Measurements from ENCODE around the gene COQ7.

COQ7 gene

DNA sequence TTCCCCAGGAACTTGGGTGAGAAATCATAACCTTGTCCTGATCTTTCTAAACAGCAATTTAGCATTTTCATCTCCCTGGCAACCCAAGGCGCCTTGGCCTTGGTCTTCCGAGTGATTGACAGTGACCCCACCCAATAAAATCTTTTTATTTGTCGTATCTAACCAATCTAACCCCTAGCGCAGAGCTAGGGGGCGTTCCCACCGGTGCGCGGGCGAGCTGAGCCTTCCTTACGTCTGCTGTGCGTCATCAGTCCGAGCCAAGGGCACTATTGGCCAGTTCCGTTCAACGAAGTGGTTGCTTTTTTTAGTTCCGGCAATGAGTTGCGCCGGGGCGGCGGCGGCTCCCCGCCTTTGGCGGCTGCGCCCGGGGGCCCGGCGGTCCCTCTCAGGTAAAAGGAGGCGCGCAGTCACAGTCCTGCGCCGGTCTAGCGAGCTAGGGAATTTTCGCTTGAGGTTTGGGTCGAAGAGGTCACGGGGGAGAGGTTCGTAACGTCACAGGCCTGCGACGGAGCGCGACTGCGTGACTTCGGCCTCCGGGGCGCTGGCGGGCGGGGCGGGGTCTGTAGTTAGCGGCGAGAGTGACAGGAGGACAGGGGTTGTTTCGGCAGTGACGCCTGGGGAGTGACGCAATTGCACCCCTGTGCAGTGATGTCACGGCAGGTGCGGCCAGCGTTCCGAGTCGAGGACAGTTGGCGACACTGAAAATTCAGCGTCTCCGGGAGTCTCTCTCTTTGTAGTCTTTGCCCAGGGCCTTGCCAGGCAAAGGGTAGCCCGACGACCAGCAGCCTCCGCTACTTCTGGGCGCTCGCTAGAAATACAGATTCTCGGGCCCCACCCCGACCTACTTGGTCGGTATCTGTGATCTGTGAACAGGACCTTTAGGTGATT is at the start of gene COQ7:
TSS of gene COQ7 (plus strand) at position 266 of the 888 bp plus-strand sequence. CDS start at position 317, 51 bp downstream.
- peak; percentile 99 for DNase-seq

DNA sequence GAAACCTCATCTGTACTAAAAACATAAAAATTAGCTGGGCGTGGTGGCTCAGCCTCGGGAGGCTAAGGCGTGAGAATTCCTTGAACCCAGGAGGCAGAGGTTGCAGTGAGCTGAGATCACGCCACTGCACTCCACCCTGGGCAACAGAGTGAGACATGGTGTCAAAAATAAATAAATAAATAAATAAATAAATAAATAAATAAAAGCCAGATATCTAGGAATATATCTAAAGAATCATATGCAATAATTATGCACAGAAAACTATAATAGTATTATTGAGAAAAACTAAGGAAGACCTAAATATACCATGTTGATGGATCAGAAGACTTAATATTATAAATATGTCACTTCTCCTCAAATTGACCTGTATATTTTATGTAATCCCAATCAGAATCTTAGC is 46.7 kb upstream of the COQ7 start:
- DNase-seq = no peak

DNA sequence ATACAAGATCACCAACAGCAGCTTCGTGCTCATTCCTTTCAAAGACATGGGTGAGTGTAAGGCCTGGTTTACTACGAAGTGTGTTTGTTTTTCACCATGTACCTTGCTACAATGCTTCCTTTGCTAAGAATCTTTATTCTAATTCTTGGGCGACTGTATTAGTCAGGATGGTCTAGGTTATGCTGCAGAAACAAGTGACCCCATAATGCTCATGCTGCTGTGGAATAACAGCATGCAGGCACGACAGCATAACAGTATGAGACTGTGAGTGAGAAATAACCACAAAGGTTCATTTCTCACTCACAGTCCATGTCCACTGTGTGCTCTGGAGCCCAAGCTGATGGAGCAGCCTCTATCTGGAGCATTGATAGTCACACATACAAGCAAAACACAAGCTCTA is 45.7 kb upstream of the COQ7 start:
- no peak for DNase-seq

DNA sequence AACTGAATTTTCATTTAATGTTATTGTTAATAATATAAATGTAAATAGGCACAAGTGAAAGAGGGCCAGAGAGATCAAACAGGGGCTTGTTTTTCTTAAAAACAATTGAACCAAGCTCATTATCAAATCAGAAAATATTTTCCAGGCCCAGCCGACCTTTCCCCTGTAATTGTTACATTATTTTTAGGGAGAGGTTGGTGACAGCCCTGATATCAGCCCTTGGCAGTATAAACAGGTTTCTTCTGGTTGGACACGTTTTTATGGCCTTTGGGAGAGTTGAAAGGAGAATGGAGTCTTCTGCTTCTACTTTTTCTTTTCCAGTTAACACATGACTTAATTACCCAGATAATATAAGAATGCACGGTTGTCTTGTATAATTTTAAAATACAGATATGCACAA is 40.0 kb upstream of the COQ7 start:
- DNase-seq = no peak

DNA sequence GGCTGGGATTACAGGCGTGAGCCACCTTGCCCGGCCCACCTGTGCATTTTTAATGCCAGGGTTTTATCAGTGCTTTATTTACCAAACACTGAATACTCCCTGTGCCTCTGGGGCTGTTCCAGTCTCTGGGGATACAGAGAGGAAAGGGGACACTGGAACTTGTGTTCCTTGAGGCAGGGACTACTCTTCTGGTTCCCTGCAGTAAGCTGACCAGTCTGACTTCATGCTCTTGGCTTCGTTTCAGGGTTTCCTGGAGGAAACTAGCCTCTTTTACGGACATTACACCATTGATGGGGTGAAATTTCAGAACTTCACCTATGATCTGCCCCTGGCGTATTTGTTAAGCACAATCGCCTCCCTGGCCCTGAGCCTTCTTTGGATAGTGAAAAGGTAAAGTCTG is 37.4 kb upstream of the COQ7 start:
- DNase-seq = no peak

DNA sequence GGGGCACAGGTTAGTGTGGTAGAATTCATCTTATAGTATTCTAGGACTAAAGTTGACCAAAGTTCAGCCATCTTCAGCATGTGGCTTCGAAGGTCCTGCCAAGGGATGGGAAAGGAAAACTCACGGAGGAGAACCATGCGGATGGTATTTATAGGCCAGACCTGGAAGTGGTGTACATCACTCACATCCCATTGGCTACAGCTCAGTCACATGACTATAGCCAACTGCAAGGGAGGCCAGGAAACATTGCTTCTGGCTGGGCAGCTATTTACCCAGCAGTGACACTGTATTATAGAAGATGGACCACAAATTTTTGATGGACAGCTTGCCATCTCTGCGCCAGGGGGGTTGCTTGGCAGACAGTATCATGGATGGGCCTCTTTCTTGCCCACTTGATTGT is 35.7 kb upstream of the COQ7 start:
- DNase-seq = no peak

DNA sequence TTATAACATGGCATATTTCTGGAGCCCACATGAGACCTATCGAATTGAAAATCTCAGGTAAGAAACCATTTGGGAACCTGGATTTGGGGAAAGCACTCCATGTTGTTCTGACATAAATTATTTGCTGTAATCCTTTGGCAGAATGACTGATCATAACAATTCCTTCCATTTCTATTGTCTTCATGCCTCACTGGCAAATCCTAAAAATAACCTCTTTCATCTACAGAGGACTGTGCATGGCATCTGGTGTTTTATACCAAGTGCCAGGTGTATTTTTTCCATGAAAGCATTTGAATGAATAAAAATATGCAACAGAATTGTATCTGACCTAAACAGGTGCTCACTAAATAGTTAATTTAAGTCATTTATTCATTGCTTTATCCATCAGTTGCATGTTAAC is 33.7 kb upstream of the COQ7 start:
- no peak for DNase-seq

DNA sequence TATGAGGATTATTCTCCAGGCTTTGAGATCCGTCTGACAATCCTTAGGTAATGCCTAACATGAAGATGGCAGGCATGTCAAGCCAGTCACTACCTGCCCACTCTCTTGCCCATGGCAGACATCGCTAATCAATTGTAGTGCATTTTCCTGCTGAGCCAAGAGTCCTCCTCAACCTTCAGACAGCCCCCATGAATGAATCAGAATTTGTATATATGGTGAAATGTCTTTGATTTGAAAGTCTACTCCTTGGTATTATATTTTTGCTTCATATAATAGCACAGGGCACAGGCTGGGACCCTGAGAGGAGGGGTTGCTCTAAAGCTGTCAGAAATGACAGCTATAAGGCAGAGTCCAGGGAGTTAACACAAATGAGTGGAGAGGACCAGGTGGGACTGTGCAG is 27.0 kb upstream of the COQ7 start:
- DNase-seq = no peak

DNA sequence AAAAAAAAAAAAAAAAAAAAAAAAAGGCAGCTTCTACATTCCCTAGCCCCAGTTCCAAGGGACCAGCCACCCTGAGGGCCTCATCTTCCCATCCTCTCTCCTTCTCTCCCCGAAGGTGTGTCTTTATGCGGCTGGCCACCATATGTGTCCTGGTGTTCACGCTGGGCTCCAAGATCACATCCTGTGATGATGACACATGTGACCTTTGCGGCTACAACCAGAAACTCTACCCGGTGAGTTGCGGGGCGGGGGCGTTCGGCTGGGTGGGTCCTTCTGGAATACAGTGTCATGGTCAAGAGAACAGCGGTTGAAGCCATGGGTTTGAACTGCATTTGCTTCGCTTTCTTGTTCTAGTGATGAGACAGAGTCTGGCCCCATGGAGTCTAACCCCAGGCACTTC is 22.6 kb upstream of the COQ7 start:
- DNase-seq = no peak

DNA sequence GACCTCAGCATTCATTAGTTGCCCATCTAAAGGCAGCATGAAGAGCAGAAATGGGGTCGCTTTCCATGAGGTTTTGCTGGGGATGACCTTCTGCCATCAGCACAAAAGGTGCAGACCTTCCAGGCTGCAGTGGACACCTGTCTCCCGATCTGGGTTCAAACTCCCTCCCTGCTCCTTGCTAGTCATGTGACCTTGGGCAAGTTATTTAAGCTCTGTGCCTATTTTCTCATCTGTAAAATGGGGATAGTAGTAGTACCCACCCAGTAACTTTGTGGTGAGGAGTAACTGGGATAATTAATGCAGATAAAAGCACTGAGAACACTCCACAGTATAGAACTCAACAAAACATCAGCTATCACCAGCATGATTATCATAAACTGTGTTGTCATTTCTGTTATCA is 21.4 kb upstream of the COQ7 start:
- DNase-seq = no peak

DNA sequence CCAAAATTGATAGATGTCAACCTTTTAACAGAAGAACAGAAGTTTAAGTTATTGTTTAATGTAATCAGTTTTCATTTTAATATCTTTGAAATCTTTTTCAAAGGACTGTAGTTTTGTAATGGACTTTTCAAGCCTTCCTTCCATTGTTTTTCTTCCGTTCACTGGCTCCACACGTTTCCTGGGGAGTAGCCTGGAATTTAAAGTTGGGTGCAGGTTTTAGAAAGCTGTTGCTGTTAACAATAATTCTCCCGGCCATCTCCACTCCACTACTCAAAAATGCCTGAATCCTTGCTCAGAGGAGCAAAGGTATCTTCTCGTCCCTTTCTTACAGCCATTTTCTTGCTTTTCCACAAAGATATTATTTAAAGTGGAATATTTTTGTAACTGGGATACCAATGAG is 4.7 kb upstream of the COQ7 start:
- no peak for DNase-seq

DNA sequence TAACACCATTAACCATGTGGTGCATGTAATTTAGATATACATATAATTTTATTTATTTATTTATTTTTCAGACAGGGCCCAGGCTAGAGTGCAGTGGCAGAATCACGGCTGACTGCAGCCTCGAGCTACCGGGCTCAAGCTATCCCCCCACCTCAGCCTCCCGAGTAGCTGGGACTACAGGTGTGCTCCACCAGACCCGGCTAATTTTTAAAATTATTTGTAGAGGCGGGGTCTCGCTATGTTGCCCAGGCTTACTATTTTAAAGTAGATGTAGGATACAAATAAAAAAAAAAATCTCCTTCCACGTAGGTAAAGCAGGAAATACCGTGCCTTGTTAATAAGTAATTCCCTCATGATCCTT is 446 bp upstream of the COQ7 start:
- no peak for DNase-seq

DNA sequence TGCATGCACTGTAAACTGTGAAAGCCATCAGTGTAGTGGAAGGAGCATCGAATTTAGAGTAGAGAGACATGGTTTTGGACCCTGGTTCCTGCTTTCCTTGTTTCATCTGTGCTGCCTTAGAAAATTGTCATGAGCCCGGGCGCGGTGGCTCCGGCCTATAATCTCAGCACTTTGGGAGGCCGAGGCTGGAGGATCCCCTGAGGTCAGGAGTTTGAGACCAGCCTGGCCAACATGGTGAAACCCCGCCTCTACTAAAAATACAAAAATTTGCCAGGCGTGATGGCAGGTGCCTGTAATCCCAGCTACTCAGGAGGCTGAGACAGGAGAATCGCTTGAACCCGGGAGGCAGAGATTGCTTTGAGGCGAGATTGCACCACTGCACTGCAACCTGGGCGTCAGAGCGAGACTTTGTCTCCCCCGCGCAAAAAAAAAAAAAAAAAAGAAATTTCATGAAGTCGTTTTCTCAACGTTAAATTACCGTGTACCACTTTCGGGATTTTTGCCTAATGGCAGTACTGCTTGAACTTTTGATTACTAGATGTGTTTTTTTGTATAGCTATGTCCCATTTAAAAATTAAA is 912 bp downstream of the COQ7 start:
- no peak for DNase-seq

DNA sequence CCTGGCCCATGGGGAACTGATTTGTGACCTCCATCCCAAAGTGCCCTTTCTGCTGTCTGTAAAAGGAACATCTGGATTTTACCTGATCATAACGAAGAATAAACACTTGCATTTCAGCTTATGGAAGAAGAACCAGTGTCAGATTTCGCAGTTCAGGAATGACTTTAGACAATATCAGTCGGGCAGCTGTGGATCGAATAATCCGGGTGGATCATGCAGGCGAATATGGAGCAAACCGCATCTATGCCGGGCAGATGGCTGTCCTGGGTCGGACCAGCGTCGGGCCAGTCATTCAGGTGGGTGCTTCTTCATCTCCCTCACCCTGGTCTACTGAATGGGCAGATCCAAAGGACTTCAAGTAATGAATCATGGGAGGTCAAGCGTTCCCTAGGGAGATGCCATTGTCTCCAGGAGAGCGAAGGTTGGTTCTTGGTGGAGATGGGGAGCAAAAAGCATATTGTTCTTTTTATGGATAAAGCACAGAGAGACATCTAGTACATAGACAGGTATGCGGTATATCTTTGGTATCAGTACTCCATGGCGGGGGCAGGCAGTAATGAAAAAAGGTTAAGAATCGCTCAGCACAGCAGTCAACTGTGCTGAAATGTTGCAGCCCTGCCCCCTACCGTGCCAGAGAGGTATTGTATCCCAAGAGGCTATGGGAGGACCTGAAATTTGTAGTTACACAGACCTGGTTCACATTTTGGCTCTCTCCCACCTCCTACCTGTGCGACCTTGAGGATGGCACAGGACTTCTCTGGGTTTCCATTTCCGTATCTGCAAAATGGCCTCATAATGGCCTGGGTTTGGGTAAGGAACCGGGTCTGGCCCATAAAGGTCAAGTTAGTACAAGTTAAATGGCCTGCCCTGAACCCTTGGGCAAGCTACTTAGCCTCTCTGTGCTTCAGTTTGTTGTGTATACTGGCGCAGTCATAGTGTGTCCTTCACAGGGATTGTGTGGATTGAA is 4.7 kb downstream of the COQ7 start:
- DNase-seq = peak; percentile 78

DNA sequence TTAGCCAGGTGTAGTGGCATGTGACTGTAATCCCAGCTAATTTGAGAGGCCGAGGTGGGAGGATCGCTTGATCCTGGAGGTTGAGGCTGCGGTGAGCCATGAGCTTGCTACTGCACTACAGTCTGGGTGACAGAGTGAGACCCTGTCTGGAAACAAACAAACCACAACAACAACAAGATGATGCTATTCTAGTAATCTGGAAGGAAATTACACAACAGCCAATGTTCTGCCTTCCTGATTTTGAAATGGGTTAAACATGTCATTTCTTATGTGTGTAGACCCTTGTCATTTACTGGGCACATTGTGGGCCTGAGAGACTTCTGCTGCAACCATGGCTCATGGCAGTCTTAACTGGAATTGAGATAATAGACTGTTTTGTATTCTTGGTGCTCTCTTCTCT is 5.9 kb downstream of the COQ7 start:
- no peak for DNase-seq

DNA sequence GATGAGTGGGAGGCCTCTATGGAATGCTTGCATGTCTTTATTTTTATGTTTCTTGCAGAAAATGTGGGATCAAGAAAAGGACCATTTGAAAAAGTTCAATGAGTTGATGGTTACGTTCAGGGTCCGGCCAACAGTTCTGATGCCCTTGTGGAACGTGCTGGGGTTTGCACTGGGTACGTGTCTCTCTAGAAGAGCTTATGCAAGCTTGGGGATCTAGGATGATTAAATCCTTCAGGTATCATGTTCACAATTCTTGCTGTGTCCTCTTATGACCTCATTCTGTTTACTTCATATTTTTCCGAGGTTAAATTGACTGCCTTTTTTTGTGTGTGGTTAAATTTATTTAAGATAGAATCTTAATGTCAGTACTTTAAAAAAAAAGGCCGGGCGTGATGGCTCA is 6.4 kb downstream of the COQ7 start:
- no peak for DNase-seq

DNA sequence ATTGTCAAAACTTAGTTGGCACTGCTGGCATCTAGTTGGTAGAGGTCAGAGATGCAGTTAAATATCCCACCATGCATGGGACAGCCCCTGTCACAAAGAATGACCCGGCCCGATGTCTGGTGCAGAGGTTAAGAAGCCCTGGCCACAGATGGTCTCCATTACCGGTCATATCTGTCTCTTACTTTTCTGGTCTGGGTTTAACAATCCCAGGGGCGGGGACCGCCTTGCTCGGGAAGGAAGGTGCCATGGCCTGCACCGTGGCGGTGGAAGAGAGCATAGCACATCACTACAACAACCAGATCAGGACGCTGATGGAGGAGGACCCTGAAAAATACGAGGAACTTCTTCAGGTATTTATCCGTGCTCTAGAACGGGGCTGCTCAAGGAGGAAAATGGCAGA is 8.1 kb downstream of the COQ7 start:
- no peak for DNase-seq

DNA sequence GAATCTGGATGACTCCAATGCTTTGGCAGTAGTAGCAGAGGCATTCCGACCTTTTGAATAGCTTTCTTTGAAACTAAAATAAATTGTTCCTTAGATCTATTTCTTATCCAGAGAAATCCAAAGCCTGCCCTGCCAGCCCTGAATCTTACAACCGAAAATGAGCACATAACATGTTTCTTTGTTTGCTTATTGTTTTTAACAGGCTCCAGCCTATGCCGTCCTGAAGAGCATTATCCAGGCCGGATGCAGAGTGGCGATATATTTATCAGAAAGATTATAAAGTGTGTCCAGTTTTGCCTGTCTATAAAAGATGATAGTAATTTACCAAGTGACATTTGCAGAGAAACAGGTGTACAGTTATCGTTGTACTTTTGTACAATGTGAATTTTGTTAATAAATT is 10.5 kb downstream of the COQ7 start:
- DNase-seq = no peak

DNA sequence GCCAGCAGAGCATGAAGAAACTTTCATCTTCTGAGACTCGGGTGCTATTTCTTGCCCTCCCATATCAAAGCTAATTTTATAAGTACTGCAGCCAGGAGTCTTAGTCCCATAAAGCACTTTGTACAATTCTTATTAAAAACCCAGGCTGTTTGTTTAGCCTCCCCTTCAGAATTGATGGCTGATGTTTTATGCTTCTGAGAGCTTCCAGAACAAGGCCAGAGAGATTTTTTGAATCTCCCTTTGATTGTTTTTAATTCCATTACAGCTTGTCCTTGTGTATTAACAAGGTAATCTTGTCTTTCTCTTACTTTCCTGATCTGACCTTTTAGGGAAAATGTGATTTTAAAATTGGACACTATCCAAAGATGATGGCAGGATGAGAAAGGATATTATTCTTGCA is 16.3 kb downstream of the COQ7 start:
- DNase-seq = no peak

DNA sequence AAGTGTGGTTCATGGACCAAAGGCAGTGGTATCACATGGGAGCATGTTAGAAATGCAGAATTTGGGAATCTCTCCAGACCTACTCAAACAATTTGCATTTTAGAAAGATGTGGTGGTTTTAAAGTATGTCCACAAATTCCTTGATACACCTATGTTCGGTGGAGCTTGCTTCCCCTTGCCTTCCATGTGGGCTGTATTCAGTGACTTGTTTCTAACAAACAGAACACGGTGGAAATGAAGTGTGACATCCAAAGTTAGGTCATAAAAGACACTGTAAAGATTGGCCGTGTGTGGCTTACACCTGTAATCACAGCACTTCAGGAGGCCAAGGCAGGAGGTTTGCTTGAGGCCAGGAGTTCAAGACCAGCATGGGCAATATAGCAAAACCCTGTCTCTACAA is 16.7 kb downstream of the COQ7 start:
- DNase-seq = no peak

DNA sequence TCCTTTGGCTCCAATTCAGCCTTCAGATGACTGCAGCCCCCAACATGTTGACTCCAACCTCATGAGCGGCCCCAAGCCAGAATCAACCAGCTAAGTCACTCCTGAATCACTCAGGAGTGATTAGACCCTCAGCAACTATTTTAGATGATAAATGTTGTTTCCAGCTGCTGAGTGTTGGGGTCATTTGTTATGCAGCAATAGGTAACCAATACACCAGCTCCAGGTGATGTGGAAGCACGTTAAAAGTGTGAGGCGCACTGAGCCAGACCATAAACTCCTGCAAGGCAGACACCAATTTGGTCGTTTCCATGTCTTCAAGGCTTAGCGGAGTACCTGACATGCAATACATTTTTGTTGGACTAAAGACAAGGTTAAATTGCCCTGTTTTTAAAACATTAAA is 17.5 kb downstream of the COQ7 start:
- no peak for DNase-seq

DNA sequence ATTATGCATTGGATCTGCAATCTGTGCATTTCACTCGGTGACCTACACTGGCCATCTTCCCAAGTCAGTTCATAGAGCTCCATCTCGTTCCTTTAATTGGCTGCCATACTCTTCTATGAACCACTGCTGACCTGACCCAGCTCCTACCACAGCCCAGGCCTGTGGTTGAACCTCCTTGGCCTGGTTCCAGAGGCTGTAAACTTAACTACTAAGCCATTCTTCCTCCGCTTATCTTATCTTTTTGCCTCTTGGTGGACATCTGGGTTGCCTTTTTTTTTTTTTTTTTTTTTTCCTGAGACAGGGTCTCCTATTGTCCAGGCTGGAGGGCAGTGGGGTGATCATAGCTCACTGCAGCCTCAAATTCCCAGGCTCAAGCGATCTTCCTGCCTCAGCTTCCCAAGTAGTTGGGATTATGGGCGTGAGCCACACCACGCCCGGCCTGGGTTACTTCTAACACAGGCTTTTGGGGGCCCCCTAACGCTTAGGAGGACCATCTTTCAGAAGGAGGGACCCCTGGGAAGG is 18.3 kb downstream of the COQ7 start:
- no peak for DNase-seq
